Breast epithelium (tissue), 4 donors: ENCODE results near the gene CHD5. TPM values are rescaled to one million over a fixed set of nuclear protein-coding genes. Genes with fewer than 3 reads are reported as not detected.

ENCODE experiments used
- DNase-seq, 2 donors: peaks; one replicate each; pipeline ENCODE4 v3.0.0-alpha.2; 2019; ENCODE audit warnings: low spot score in 2 of 2
- H3K27ac ChIP-seq, 2 donors: fragments of 200-600 bp; sonication (generic) in 1 of 2; one replicate each; pipeline ENCODE4 v1.5.1; 2016 to 2019; ENCODE audit warnings: mild to moderate bottlenecking in 1 of 2
- H3K27me3 ChIP-seq, 2 donors: fragments of 200-600 bp; sonication (generic) in 1 of 2; one replicate each; pipeline versions ENCODE4 v1.5.1 to v1.6.0; 2017 to 2019; ENCODE audit warnings: control low read depth in 1 of 2, mild to moderate bottlenecking in 1 of 2
- H3K36me3 ChIP-seq: fragments of 200-600 bp; one replicate; pipeline ENCODE4 v1.5.1; 2019
- H3K4me1 ChIP-seq, 2 donors: fragments of 200-600 bp; sonication (generic); one replicate each; pipeline ENCODE4 v1.5.1; 2016 to 2019; ENCODE audit warnings: control low read depth in 1 of 2
- H3K4me3 ChIP-seq, 3 donors: fragments of 200-600 bp; sonication (generic); 1 replicate in 2 of 3; 2 replicates in 1 of 3; pipeline ENCODE4 v1.5.1; 2016 to 2019; ENCODE audit warnings: mild to moderate bottlenecking in 3 of 3, moderate library complexity in 2 of 3
- H3K9me3 ChIP-seq, 2 donors: fragments of 200-600 bp; sonication (generic) in 1 of 2; one replicate each; pipeline ENCODE4 v1.5.1; 2016 to 2019; ENCODE audit warnings: control low read depth in 1 of 2
- CTCF ChIP-seq, 3 donors: fragments of 450-650 bp; IDR thresholded peaks; one replicate each; pipeline ENCODE4 v1.5.1; 2016 to 2017; ENCODE audit warnings: antibody characterized with exemption in 3 of 3, mild to moderate bottlenecking in 3 of 3, moderate library complexity in 3 of 3
- POLR2A ChIP-seq: fragments of 450-650 bp; IDR thresholded peaks from one replicate; pipeline ENCODE4 v1.6.1; 2016; ENCODE audit warnings: antibody characterized with exemption, mild to moderate bottlenecking, moderate library complexity
- POLR2AphosphoS5 ChIP-seq, 3 donors: sonication (generic); formaldehyde crosslinking; IDR thresholded peaks; one replicate each; pipeline ENCODE4 v1.6.1; 2017; ENCODE audit warnings: antibody characterized with exemption in 3 of 3
- intact Hi-C: fragments of 100-400 bp; cut with DNase I; formaldehyde crosslinking; loops from one replicate; pipeline ENCODE4 v1.15.1; 2023; ENCODE audit warnings: low total_unique reads
- total RNA-seq, 3 donors: library from RNA; depleted of rRNA; stranded (reverse); fragments of >200 nt; gene quantifications; one replicate each; pipeline ENCODE4 v1.1.0, GENCODE V29; 2016

Gene CHD5
- total RNA-seq, 3 donors from 2014 or later = under 0.01 to 0.33 (median 0.15) TPM

- DNase-seq = no peak
- Histone ChIP-seq H3K4me3 (no peak overlapping the region), H3K9me3 (no peaks in the 10 kb centered on the region), H3K27me3 (peaks cover 3 to 29% of the 10 kb centered on the region in 2 donors), H3K4me1 (no peaks in the 10 kb centered on the region), H3K27ac (no peak overlapping the region), H3K36me3 (no peaks in the 10 kb centered on the region)
- TF ChIP-seq POLR2AphosphoS5 (IDR thresholded peaks at IDR 0.05) (no peak), POLR2A (no peak), CTCF (IDR thresholded peaks at IDR 0.05) (no peak)
- intact Hi-C loops = no loop called here
Measured at GRCh38 chr1:6145396-6145750, 34.7 kb downstream of the CHD5 start.

GRCh38 chr1:6144647-6145395 lies 35.3 kb downstream of the CHD5 start:
- intact Hi-C loops = no loop called here
- peaks cover 3 to 29% of the 10 kb centered on the region in 2 donors for H3K27me3 ChIP-seq
- H3K36me3 ChIP-seq = no peaks in the 10 kb centered on the region
- no peaks in the 10 kb centered on the region for H3K9me3 ChIP-seq
- DNase-seq = no peak
- H3K4me3 ChIP-seq = no peak overlapping the region
- no peak overlapping the region for H3K27ac ChIP-seq
- TF ChIP-seq POLR2AphosphoS5 (IDR thresholded peaks at IDR 0.05) (no peak), POLR2A (no peak), CTCF (IDR thresholded peaks at IDR 0.05) (no peak)
- H3K4me1 ChIP-seq = no peaks in the 10 kb centered on the region

GRCh38 chr1:6144175-6144574 lies 35.9 kb downstream of the CHD5 start:
- no peaks in the 10 kb centered on the region for H3K36me3 ChIP-seq
- intact Hi-C loops = no loop called here
- H3K27ac ChIP-seq = no peak overlapping the region
- peaks cover 3 to 29% of the 10 kb centered on the region in 2 donors for H3K27me3 ChIP-seq
- no peak overlapping the region for H3K4me3 ChIP-seq
- TF ChIP-seq POLR2A (no peak), POLR2AphosphoS5 (IDR thresholded peaks at IDR 0.05) (no peak), CTCF (IDR thresholded peaks at IDR 0.05) (no peak)
- no peaks in the 10 kb centered on the region for H3K4me1 ChIP-seq
- no peak for DNase-seq
- H3K9me3 ChIP-seq = no peaks in the 10 kb centered on the region

GRCh38 chr1:6143395-6143794 lies 36.7 kb downstream of the CHD5 start:
- H3K36me3 ChIP-seq = no peaks in the 10 kb centered on the region

More at GRCh38 chr1:6143395-6143794, 36.7 kb downstream of the CHD5 start:
- DNase-seq = no peak
- no peak overlapping the region for H3K4me3 ChIP-seq
- H3K27me3 ChIP-seq = peaks cover 0 to 21% of the 10 kb centered on the region in 2 donors
- H3K27ac ChIP-seq = no peak overlapping the region
- no peaks in the 10 kb centered on the region for H3K9me3 ChIP-seq
- no peaks in the 10 kb centered on the region for H3K4me1 ChIP-seq
- no peak for TF ChIP-seq POLR2AphosphoS5 (IDR thresholded peaks at IDR 0.05)
- no peak for TF ChIP-seq CTCF (IDR thresholded peaks at IDR 0.05)
- TF ChIP-seq POLR2A = no peak
- intact Hi-C loops = no loop called here
